K562 (cell line): Measurements from ENCODE around the gene DIPK1A.
A peak's percentile ranks its signal among the peaks of the same experiment; 100 is the strongest.

ENCODE experiments used
- BCOR ChIP-seq: fragments of 450-650 bp; IDR thresholded peaks from 2 replicates; pipeline ENCODE4 v1.6.1; 2016
- EP400 ChIP-seq: fragments of 450-650 bp; IDR thresholded peaks from 2 replicates; pipeline ENCODE4 v1.6.1; 2017; ENCODE audit warnings: antibody characterized with exemption, mild to moderate bottlenecking, moderate library complexity
- ERF ChIP-seq: fragments of 450-650 bp; formaldehyde crosslinking; IDR thresholded peaks from 2 replicates; pipeline ENCODE4 v1.4.0; 2020; ENCODE audit warnings: mild to moderate bottlenecking, mixed read lengths
- MAFF ChIP-seq: IDR thresholded peaks from 2 replicates; pipeline ENCODE4 v1.6.1; 2012; ENCODE audit warnings: low read length, improper control_type of control experiment
- MAFK ChIP-seq: IDR thresholded peaks from 2 replicates; pipeline ENCODE4 v1.6.1; 2011; ENCODE audit warnings: low read length, improper control_type of control experiment
- POLR3A ChIP-seq: IDR thresholded peaks from 2 replicates; pipeline ENCODE4 v1.6.1; 2011; ENCODE audit warnings: borderline replicate concordance, mild to moderate bottlenecking, moderate library complexity; ENCODE audit not compliant: insufficient read length, insufficient read depth; ENCODE audit errors: extremely low read depth
- RAD21 ChIP-seq, 2 experiments: fragments of 250-450 bp in 1 of 2; fragments of 450-650 bp in 1 of 2; sonication (Bioruptor Pico) in 1 of 2; formaldehyde crosslinking in 1 of 2; IDR thresholded peaks in 1 of 2; conservative IDR thresholded peaks in 1 of 2; 2 replicates each; pipeline versions ENCODE4 v1.4.0 to v1.8.0; 2020 to 2022; ENCODE audit warnings: mild to moderate bottlenecking in 2 of 2, moderate library complexity in 1 of 2
- YY1 ChIP-seq, 3 experiments: IDR thresholded peaks; 2 replicates each; pipeline ENCODE4 v1.6.1; 2011; ENCODE audit warnings: low read length in 2 of 3, mild to moderate bottlenecking in 2 of 3, moderate library complexity in 2 of 3, borderline replicate concordance in 1 of 3, control low read depth in 1 of 3, low read depth in 1 of 3; ENCODE audit not compliant: insufficient read depth in 3 of 3, insufficient replicate concordance in 2 of 3, control insufficient read depth in 1 of 3, insufficient read length in 1 of 3; ENCODE audit errors: extremely low read depth in 1 of 3
- TF ChIP-seq, protein P1 (sequence below): fragments of 450-650 bp; formaldehyde crosslinking; IDR thresholded peaks from 2 replicates; pipeline ENCODE4 v1.4.0; 2020; ENCODE audit warnings: mild to moderate bottlenecking, mixed read lengths
- TF ChIP-seq, protein P2 (sequence below), 2 experiments: fragments of 450-650 bp; formaldehyde crosslinking in 1 of 2; IDR thresholded peaks; 2 replicates each; pipeline versions ENCODE4 v1.4.0 to v1.6.1; 2014 to 2020; ENCODE audit warnings: mild to moderate bottlenecking in 2 of 2, borderline replicate concordance in 1 of 2, low read depth in 1 of 2
- TF ChIP-seq, protein P3 (sequence below), 3 experiments: IDR thresholded peaks in 2 of 3; conservative IDR thresholded peaks in 1 of 3; 2 replicates each; pipeline ENCODE4 v1.5.1; 2011 to 2012; ENCODE audit warnings: low read length in 3 of 3, mild to moderate bottlenecking in 3 of 3, control low read depth in 2 of 3, improper control_type of control experiment in 1 of 3, inconsistent platforms in 1 of 3, low read depth in 1 of 3, mixed read lengths in 1 of 3, moderate library complexity in 1 of 3; ENCODE audit not compliant: insufficient read depth in 2 of 3
- TF ChIP-seq, protein P4 (sequence below): sonication (generic); formaldehyde crosslinking; IDR thresholded peaks from 2 replicates; pipeline ENCODE4 v1.5.0; 2020; ENCODE audit warnings: missing genetic modification reagents

DNA sequence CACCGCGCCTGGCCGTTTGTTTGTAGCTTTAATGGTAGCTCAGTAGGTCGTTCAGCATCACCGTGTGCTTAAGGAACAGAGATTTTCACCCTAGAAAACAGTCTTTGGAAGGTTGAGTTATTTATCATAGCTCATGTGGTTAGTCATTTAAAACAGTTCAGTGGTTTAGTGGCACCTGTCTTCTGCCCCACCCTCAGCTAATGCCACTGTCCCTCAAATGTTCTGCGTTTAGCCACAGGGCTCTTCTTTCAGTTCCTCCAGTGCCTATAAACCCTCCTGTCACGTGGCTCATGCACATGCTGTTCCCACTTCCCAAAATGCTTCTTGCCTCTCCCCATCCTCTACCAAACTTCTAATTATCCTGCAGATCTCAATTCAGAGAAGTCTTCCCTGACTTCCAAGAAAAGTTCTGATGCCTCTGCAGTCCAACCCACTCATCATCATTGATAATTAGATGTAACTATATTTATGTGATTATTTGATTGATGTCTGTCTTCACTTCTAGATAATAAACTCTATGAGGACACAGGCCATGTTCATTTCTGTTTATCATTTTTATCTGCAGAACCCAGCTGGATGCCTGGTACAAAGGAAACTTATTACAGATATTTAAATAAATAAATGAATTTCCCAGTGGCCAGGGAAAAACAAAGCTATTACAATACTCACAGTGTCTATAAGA lies 14.4 kb upstream of the DIPK1A start:
- TF ChIP-seq, protein P1, sequence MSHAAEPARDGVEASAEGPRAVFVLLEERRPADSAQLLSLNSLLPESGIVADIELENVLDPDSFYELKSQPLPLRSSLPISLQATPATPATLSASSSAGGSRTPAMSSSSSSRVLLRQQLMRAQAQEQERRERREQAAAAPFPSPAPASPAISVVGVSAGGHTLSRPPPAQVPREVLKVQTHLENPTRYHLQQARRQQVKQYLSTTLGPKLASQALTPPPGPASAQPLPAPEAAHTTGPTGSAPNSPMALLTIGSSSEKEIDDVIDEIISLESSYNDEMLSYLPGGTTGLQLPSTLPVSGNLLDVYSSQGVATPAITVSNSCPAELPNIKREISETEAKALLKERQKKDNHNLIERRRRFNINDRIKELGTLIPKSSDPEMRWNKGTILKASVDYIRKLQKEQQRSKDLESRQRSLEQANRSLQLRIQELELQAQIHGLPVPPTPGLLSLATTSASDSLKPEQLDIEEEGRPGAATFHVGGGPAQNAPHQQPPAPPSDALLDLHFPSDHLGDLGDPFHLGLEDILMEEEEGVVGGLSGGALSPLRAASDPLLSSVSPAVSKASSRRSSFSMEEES (CRISPR knock-in tag): peak; percentile 22; the same call in 1 of the 2 replicates
- TF ChIP-seq ERF (CRISPR knock-in tag): no peak
- no peak for TF ChIP-seq MAFF
- TF ChIP-seq, protein P2, sequence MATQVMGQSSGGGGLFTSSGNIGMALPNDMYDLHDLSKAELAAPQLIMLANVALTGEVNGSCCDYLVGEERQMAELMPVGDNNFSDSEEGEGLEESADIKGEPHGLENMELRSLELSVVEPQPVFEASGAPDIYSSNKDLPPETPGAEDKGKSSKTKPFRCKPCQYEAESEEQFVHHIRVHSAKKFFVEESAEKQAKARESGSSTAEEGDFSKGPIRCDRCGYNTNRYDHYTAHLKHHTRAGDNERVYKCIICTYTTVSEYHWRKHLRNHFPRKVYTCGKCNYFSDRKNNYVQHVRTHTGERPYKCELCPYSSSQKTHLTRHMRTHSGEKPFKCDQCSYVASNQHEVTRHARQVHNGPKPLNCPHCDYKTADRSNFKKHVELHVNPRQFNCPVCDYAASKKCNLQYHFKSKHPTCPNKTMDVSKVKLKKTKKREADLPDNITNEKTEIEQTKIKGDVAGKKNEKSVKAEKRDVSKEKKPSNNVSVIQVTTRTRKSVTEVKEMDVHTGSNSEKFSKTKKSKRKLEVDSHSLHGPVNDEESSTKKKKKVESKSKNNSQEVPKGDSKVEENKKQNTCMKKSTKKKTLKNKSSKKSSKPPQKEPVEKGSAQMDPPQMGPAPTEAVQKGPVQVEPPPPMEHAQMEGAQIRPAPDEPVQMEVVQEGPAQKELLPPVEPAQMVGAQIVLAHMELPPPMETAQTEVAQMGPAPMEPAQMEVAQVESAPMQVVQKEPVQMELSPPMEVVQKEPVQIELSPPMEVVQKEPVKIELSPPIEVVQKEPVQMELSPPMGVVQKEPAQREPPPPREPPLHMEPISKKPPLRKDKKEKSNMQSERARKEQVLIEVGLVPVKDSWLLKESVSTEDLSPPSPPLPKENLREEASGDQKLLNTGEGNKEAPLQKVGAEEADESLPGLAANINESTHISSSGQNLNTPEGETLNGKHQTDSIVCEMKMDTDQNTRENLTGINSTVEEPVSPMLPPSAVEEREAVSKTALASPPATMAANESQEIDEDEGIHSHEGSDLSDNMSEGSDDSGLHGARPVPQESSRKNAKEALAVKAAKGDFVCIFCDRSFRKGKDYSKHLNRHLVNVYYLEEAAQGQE (IDR thresholded peaks at IDR 0.05; ENCODE audit: borderline replicate concordance): no peak; the same call in 1 of the 2 replicates
- TF ChIP-seq, protein P2 (CRISPR knock-in tag; IDR thresholded peaks at IDR 0.05; ENCODE audit: low read depth): no peak
- no peak for TF ChIP-seq BCOR
- no peak for TF ChIP-seq RAD21 (CRISPR knock-in tag; conservative IDR thresholded peaks at IDR 0.05 in 1 of 2, IDR thresholded peaks at IDR 0.05 in 1 of 2)
- TF ChIP-seq YY1 (IDR thresholded peaks at IDR 0.05; ENCODE audit: borderline replicate concordance in 1 of 3, control insufficient read depth in 1 of 3, extremely low read depth in 1 of 3, insufficient read depth in 3 of 3, insufficient read length in 1 of 3, insufficient replicate concordance in 2 of 3, low read depth in 1 of 3, low read length in 2 of 3): no peak
- no peak for TF ChIP-seq MAFK
- TF ChIP-seq, protein P3, sequence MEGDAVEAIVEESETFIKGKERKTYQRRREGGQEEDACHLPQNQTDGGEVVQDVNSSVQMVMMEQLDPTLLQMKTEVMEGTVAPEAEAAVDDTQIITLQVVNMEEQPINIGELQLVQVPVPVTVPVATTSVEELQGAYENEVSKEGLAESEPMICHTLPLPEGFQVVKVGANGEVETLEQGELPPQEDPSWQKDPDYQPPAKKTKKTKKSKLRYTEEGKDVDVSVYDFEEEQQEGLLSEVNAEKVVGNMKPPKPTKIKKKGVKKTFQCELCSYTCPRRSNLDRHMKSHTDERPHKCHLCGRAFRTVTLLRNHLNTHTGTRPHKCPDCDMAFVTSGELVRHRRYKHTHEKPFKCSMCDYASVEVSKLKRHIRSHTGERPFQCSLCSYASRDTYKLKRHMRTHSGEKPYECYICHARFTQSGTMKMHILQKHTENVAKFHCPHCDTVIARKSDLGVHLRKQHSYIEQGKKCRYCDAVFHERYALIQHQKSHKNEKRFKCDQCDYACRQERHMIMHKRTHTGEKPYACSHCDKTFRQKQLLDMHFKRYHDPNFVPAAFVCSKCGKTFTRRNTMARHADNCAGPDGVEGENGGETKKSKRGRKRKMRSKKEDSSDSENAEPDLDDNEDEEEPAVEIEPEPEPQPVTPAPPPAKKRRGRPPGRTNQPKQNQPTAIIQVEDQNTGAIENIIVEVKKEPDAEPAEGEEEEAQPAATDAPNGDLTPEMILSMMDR (IDR thresholded peaks at IDR 0.05 in 2 of 3, conservative IDR thresholded peaks at IDR 0.05 in 1 of 3; ENCODE audit: insufficient read depth in 2 of 3, low read depth in 1 of 3, low read length in 3 of 3): no peak
- TF ChIP-seq EP400: no peak
- no peak for TF ChIP-seq POLR3A
- TF ChIP-seq, protein P4, sequence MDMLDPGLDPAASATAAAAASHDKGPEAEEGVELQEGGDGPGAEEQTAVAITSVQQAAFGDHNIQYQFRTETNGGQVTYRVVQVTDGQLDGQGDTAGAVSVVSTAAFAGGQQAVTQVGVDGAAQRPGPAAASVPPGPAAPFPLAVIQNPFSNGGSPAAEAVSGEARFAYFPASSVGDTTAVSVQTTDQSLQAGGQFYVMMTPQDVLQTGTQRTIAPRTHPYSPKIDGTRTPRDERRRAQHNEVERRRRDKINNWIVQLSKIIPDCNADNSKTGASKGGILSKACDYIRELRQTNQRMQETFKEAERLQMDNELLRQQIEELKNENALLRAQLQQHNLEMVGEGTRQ: peak; percentile 75
